Trophoblast cell (in vitro differentiated cells and primary cell): ENCODE results near the gene TCF3.
"Not testable (repeated sequence)": the region's sequence is repeated elsewhere in the genome, so short reads cannot be mapped to it uniquely, and the experiment has no call there.

Source experiments
- DNase-seq, 2 donors: peaks; one replicate each; pipeline ENCODE4 v3.0.0-alpha.2; 2016
- H2AFZ ChIP-seq: 2 replicates; pipeline ENCODE4 v1.6.1; 2013; ENCODE audit warnings: low read length, moderate library complexity, mild to moderate bottlenecking; ENCODE audit not compliant: insufficient read depth, poor library complexity
- H2AK5ac ChIP-seq: 2 replicates; pipeline ENCODE4 v1.6.1; 2013; ENCODE audit warnings: mild to moderate bottlenecking, low read length
- H2BK120ac ChIP-seq: 2 replicates; pipeline ENCODE4 v1.6.1; 2013; ENCODE audit warnings: low read length, mild to moderate bottlenecking, moderate library complexity; ENCODE audit not compliant: insufficient read depth, poor library complexity
- H2BK12ac ChIP-seq: 2 replicates; pipeline ENCODE4 v1.6.1; 2013; ENCODE audit warnings: mild to moderate bottlenecking, low read length, moderate library complexity
- H2BK5ac ChIP-seq: 2 replicates; pipeline ENCODE4 v1.6.1; 2013; ENCODE audit warnings: low read length, low read depth, moderate library complexity, mild to moderate bottlenecking; ENCODE audit not compliant: poor library complexity
- H3K14ac ChIP-seq: 2 replicates; pipeline ENCODE4 v1.6.1; 2013; ENCODE audit warnings: mild to moderate bottlenecking, low read length
- H3K18ac ChIP-seq: 2 replicates; pipeline ENCODE4 v1.6.1; 2013; ENCODE audit warnings: mild to moderate bottlenecking, low read length
- H3K23ac ChIP-seq: 2 replicates; pipeline ENCODE4 v1.6.1; 2013; ENCODE audit warnings: low read length
- H3K27ac ChIP-seq: 2 replicates; pipeline ENCODE4 v1.5.1; 2013; ENCODE audit warnings: low read depth, mild to moderate bottlenecking, inconsistent platforms, low read length, moderate library complexity
- H3K27me3 ChIP-seq: 2 replicates; pipeline ENCODE4 v1.6.1; 2013; ENCODE audit warnings: inconsistent platforms, mild to moderate bottlenecking, low read length, moderate library complexity; ENCODE audit not compliant: insufficient read depth
- H3K36me3 ChIP-seq, 2 experiments: 1 replicate in 1 of 2; 2 replicates in 1 of 2; pipeline ENCODE4 v1.6.1; 2013; ENCODE audit warnings: low read length in 2 of 2, mild to moderate bottlenecking in 2 of 2, moderate library complexity in 1 of 2; ENCODE audit not compliant: insufficient read depth in 2 of 2, control insufficient read depth in 1 of 2
- H3K4ac ChIP-seq: 2 replicates; pipeline ENCODE4 v1.6.1; 2013; ENCODE audit warnings: low read depth, mild to moderate bottlenecking, low read length, moderate library complexity
- H3K4me1 ChIP-seq, 2 experiments: 1 replicate in 1 of 2; 2 replicates in 1 of 2; pipeline ENCODE4 v1.6.1; 2013; ENCODE audit warnings: low read length in 2 of 2, mild to moderate bottlenecking in 2 of 2, moderate library complexity in 1 of 2; ENCODE audit not compliant: insufficient read depth in 2 of 2, control insufficient read depth in 1 of 2
- H3K4me2 ChIP-seq: 2 replicates; pipeline ENCODE4 v1.6.1; 2013; ENCODE audit warnings: inconsistent platforms, mild to moderate bottlenecking, low read length, moderate library complexity
- H3K4me3 ChIP-seq: 2 replicates; pipeline ENCODE4 v1.5.1; 2013; ENCODE audit warnings: mild to moderate bottlenecking, low read depth, low read length, inconsistent platforms
- H3K79me1 ChIP-seq: one replicate; pipeline ENCODE4 v1.6.1; 2013; ENCODE audit warnings: low read length
- H3K79me2 ChIP-seq: 2 replicates; pipeline ENCODE4 v1.6.1; 2013; ENCODE audit warnings: low read length, mild to moderate bottlenecking; ENCODE audit not compliant: control insufficient read depth, insufficient read depth, poor library complexity
- H3K9ac ChIP-seq: 2 replicates; pipeline ENCODE4 v1.6.1; 2013; ENCODE audit warnings: mild to moderate bottlenecking, low read length
- H3K9me3 ChIP-seq: 2 replicates; pipeline ENCODE4 v1.6.1; 2013; ENCODE audit warnings: low read depth, mild to moderate bottlenecking, control low read depth, inconsistent platforms, low read length; ENCODE audit not compliant: insufficient read depth
- H4K12ac ChIP-seq: 2 replicates; pipeline ENCODE4 v1.6.1; 2013; ENCODE audit warnings: low read depth, mild to moderate bottlenecking, low read length, moderate library complexity
- H4K8ac ChIP-seq: 2 replicates; pipeline ENCODE4 v1.6.1; 2013; ENCODE audit warnings: low read depth, mild to moderate bottlenecking, low read length, moderate library complexity
- H4K91ac ChIP-seq: one replicate; pipeline ENCODE4 v1.6.1; 2013; ENCODE audit warnings: low read depth, mild to moderate bottlenecking, low read length, moderate library complexity
- WGBS: extraction: QIAGEN DNeasy Blood & Tissue Kit; methylation state at CpG from one replicate; pipeline ENCODE4 v1.1.7; 2013; ENCODE audit warnings: missing lambda C conversion rate; ENCODE audit not compliant: insufficient read length, insufficient coverage; ENCODE audit errors: extremely low coverage; 5-methylcytosine and 5-hydroxymethylcytosine counted together

Gene TCF3

GRCh38 chr19:1685785-1686184 lies 33.4 kb upstream of the TCF3 start:
- no CpG with 5 or more reads among the region's 5 CpGs for WGBS
- H3K9ac ChIP-seq, H3K79me2 ChIP-seq, H3K9me3 ChIP-seq, H3K79me1 ChIP-seq, H3K4me2 ChIP-seq, H2AK5ac ChIP-seq, DNase-seq, H3K36me3 ChIP-seq, H3K4me1 ChIP-seq, H2BK120ac ChIP-seq, H3K14ac ChIP-seq, H4K8ac ChIP-seq, H2BK5ac ChIP-seq, H3K23ac ChIP-seq, H2AFZ ChIP-seq, H3K27me3 ChIP-seq, H2BK12ac ChIP-seq, H3K4ac ChIP-seq, H3K4me3 ChIP-seq, H4K12ac ChIP-seq, H4K91ac ChIP-seq, H3K27ac ChIP-seq, H3K18ac ChIP-seq: not testable (repeated sequence)

GRCh38 chr19:1685046-1685445 lies 32.6 kb upstream of the TCF3 start:
- H3K4me3 ChIP-seq: no peak overlapping the region
- H3K79me2 ChIP-seq: no peaks in the 10 kb centered on the region
- H3K79me1 ChIP-seq: no peaks in the 10 kb centered on the region
- no peak overlapping the region for H3K4me2 ChIP-seq
- no peak overlapping the region for H3K4ac ChIP-seq
- no peak overlapping the region for H3K27ac ChIP-seq
- no peak overlapping the region for H3K18ac ChIP-seq
- no peak for DNase-seq
- H2AFZ ChIP-seq: no peak overlapping the region
- no peak overlapping the region for H2AK5ac ChIP-seq
- no peak overlapping the region for H3K9ac ChIP-seq
- H3K27me3 ChIP-seq: peaks cover 4% of the 10 kb centered on the region
- H2BK120ac ChIP-seq: no peak overlapping the region
- no peak overlapping the region for H2BK5ac ChIP-seq
- no peak overlapping the region for H4K8ac ChIP-seq
- no peak overlapping the region for H3K14ac ChIP-seq
- H3K9me3 ChIP-seq: no peaks in the 10 kb centered on the region
- H3K36me3 ChIP-seq: no peaks in the 10 kb centered on the region
- no peak overlapping the region for H4K12ac ChIP-seq
- no CpG with 5 or more reads among the region's 19 CpGs for WGBS
- no peak overlapping the region for H3K23ac ChIP-seq
- H4K91ac ChIP-seq: no peak overlapping the region
- H3K4me1 ChIP-seq: no peaks in the 10 kb centered on the region
- no peak overlapping the region for H2BK12ac ChIP-seq

- Histone ChIP-seq H3K79me1 (no peaks in the 10 kb centered on the region), H3K27me3 (peaks cover 4% of the 10 kb centered on the region), H2AK5ac (no peak overlapping the region), H3K4me3 (no peak overlapping the region), H3K36me3 (no peaks in the 10 kb centered on the region), H3K9ac (no peak overlapping the region), H3K79me2 (no peaks in the 10 kb centered on the region), H3K4me2 (no peak overlapping the region), H2AFZ (no peak overlapping the region), H3K23ac (no peak overlapping the region), H3K4me1 (no peaks in the 10 kb centered on the region), H3K14ac (no peak overlapping the region), H4K8ac (no peak overlapping the region), H3K18ac (no peak overlapping the region), H2BK5ac (no peak overlapping the region), H3K4ac (no peak overlapping the region), H4K91ac (no peak overlapping the region), H2BK12ac (no peak overlapping the region), H4K12ac (no peak overlapping the region), H3K9me3 (no peaks in the 10 kb centered on the region), H3K27ac (no peak overlapping the region), H2BK120ac (no peak overlapping the region)
- WGBS: no CpG with 5 or more reads among the region's 10 CpGs
- no peak for DNase-seq
Measured at GRCh38 chr19:1684573-1684912, 32.1 kb upstream of the TCF3 start.

GRCh38 chr19:1683869-1684572 lies 31.6 kb upstream of the TCF3 start:
- H4K8ac ChIP-seq: no peak overlapping the region
- no peak overlapping the region for H4K12ac ChIP-seq
- H3K4me2 ChIP-seq: no peak overlapping the region
- no peak overlapping the region for H2AFZ ChIP-seq
- no peak overlapping the region for H3K4ac ChIP-seq
- no peaks in the 10 kb centered on the region for H3K9me3 ChIP-seq
- H3K23ac ChIP-seq: no peak overlapping the region
- H2BK120ac ChIP-seq: no peak overlapping the region
- no peaks in the 10 kb centered on the region for H3K4me1 ChIP-seq
- no peak overlapping the region for H3K4me3 ChIP-seq
- H2BK12ac ChIP-seq: no peak overlapping the region
- H4K91ac ChIP-seq: no peak overlapping the region
- no peaks in the 10 kb centered on the region for H3K79me1 ChIP-seq
- no peaks in the 10 kb centered on the region for H3K36me3 ChIP-seq
- H2BK5ac ChIP-seq: no peak overlapping the region
- no peak overlapping the region for H3K9ac ChIP-seq
- no peak for DNase-seq
- no CpG with 5 or more reads among the region's 19 CpGs for WGBS
- no peaks in the 10 kb centered on the region for H3K79me2 ChIP-seq
- H2AK5ac ChIP-seq: no peak overlapping the region
- H3K27ac ChIP-seq: no peak overlapping the region
- H3K27me3 ChIP-seq: peaks cover 4% of the 10 kb centered on the region
- no peak overlapping the region for H3K14ac ChIP-seq
- H3K18ac ChIP-seq: no peak overlapping the region
